ENCODE measurements around the gene BOC.

DNA sequence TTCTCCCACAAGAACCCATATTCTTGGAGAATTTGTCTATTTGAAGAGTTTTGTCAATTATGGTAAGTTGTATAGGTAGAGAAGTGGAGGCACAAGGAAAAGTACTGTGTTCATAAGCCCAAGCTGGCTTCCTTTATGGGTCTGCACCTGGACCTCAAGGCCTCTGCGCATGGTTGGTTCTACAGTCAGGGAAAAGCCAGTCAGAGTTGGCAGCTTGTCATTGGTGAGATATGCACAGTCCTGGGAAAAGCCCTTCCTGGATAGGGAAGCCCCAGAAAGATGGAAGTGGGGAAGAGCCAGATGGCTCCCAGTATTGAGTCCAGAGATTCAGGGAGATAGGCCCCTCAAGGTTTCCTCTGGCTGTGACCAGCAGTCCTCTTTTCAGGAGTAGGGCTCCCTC, 15.8 kb downstream of the BOC start:
- TF ChIP-seq, protein P1, sequence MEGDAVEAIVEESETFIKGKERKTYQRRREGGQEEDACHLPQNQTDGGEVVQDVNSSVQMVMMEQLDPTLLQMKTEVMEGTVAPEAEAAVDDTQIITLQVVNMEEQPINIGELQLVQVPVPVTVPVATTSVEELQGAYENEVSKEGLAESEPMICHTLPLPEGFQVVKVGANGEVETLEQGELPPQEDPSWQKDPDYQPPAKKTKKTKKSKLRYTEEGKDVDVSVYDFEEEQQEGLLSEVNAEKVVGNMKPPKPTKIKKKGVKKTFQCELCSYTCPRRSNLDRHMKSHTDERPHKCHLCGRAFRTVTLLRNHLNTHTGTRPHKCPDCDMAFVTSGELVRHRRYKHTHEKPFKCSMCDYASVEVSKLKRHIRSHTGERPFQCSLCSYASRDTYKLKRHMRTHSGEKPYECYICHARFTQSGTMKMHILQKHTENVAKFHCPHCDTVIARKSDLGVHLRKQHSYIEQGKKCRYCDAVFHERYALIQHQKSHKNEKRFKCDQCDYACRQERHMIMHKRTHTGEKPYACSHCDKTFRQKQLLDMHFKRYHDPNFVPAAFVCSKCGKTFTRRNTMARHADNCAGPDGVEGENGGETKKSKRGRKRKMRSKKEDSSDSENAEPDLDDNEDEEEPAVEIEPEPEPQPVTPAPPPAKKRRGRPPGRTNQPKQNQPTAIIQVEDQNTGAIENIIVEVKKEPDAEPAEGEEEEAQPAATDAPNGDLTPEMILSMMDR (IDR thresholded peaks at IDR 0.05) = no peak
- no peak for TF ChIP-seq POLR2A (IDR thresholded peaks at IDR 0.05)
